H1 (cell line): Measurements from ENCODE around the gene NAP1L2. TPM values are rescaled to one million over a fixed set of nuclear protein-coding genes. Genes with fewer than 3 reads are reported as not detected.
A peak's percentile ranks its signal among the peaks of the same experiment; 100 is the strongest.

Source experiments
- CHD1 ChIP-seq: IDR thresholded peaks from 2 replicates; pipeline ENCODE4 v1.6.1; 2012; ENCODE audit warnings: low read depth, low read length, improper control_type of control experiment
- KDM5A ChIP-seq: fragments of 200-600 bp; IDR thresholded peaks from 2 replicates; pipeline ENCODE4 v1.7.1; 2012; ENCODE audit warnings: mild to moderate bottlenecking, low read length, inconsistent platforms, mixed read lengths
- MAFK ChIP-seq: IDR thresholded peaks from 2 replicates; pipeline ENCODE4 v1.6.1; 2012; ENCODE audit warnings: low read depth, mild to moderate bottlenecking, improper control_type of control experiment, low read length
- POLR2AphosphoS5 ChIP-seq: IDR thresholded peaks from 2 replicates; pipeline ENCODE4 v1.6.1; 2011; ENCODE audit warnings: low read depth, low read length
- RFX5 ChIP-seq: IDR thresholded peaks from 2 replicates; pipeline ENCODE4 v1.6.1; 2011; ENCODE audit warnings: low read depth, low read length, improper control_type of control experiment, borderline replicate concordance
- SIN3A ChIP-seq, 2 experiments: IDR thresholded peaks in 1 of 2; conservative IDR thresholded peaks in 1 of 2; 2 replicates each; pipeline ENCODE4 v1.6.1; 2011 to 2012; ENCODE audit warnings: low read length in 2 of 2, improper control_type of control experiment in 1 of 2, low read depth in 1 of 2, mild to moderate bottlenecking in 1 of 2
- SP1 ChIP-seq: IDR thresholded peaks from 2 replicates; pipeline ENCODE4 v1.6.1; 2011; ENCODE audit warnings: low read depth, low read length
- TBP ChIP-seq: IDR thresholded peaks from 2 replicates; pipeline ENCODE4 v1.6.1; 2011; ENCODE audit warnings: low read depth, low read length, improper control_type of control experiment
- TCF12 ChIP-seq: IDR thresholded peaks from 2 replicates; pipeline ENCODE4 v1.6.1; 2011; ENCODE audit warnings: low read depth, mild to moderate bottlenecking, low read length
- polyA plus RNA-seq, 7 experiments: library from polyadenylated mRNA; depleted of rRNA in 3 of 7; stranded (reverse) in 5 of 7; unstranded in 2 of 7; fragments of >200 nt in 5 of 7; fragments of 200-250 nt in 2 of 7; gene quantifications; 1 replicate in 5 of 7; 2 replicates in 1 of 7; 4 replicates in 1 of 7; pipeline versions ENCODE4 v1.2.1 to v1.2.3, GENCODE V29; 2011 to 2013; ENCODE audit warnings: missing spikeins in 2 of 7, mixed read lengths in 2 of 7
- total RNA-seq: library from RNA; stranded (reverse); fragmentation: NEBNext Ultra II Directional; extraction: Animal tissue kit (Norgen Biotek cat#: 25700); gene quantifications from 2 replicates; pipeline ENCODE4 v1.2.1, GENCODE V29; 2021
- TF ChIP-seq, protein P1 (sequence below), 3 experiments: IDR thresholded peaks; 1 replicate in 2 of 3; 2 replicates in 1 of 3; pipeline versions ENCODE4 v1.5.1 to v1.6.1; 2011; ENCODE audit warnings: low read length in 3 of 3, mild to moderate bottlenecking in 3 of 3, inconsistent platforms in 2 of 3, low read depth in 1 of 3, moderate library complexity in 1 of 3; ENCODE audit not compliant: insufficient read depth in 1 of 3; ENCODE audit errors: control extremely low read depth in 1 of 3

The NAP1L2 gene
- total and polyA plus RNA-seq, 2 of the 8 experiments (the other 6 are each of a cell fraction or from before 2014, with no cell fraction given) = 4.5 to 15.8 TPM

DNA sequence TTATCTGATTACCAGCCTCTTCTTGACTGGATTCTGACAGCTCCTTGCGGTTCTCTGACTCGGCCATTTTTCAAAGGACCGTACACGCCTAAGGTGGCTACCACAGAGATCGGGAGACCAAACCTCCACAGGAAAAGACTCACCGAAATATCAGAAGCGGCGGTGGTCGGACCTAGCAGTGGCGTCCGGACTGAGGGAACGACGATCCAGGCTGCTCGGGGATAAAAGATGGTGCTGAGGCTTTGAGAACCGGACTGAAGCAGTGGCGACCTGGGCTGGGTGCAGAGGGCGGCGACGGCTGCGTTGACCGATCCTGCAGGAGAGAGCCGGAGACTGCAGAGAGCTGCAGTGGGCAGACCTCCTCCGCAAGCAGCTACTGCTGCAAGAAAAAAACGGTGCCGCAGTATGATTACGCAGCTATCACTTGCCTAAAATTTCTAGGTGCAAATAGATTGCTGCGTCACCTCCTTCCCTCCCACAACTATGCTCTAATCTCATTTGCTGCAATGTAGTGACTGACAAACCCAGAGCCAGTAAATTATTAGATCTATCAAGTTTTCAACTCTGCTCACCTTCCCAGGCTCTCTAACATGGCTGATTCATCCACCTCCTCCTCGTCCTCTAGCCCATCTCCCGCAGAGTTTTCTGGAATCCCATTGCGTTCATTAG is at the start of gene NAP1L2 (continued):
- TF ChIP-seq TCF12 (no peak), SP1 (peak; percentile 72), KDM5A (no peak), MAFK (peak; percentile 51; the same call in 1 of the 2 replicates), CHD1 (no peak), RFX5 (no peak), POLR2AphosphoS5 (no peak; the same call in 1 of the 2 replicates), TBP (peak; percentile 65), SIN3A (conservative IDR thresholded peaks at IDR 0.05 in 1 of 2, IDR thresholded peaks at IDR 0.05 in 1 of 2; ENCODE audit: low read depth in 1 of 2, low read length in 2 of 2) (no peak; a peak in 1 of 4 replicates)
- TF ChIP-seq, protein P1, sequence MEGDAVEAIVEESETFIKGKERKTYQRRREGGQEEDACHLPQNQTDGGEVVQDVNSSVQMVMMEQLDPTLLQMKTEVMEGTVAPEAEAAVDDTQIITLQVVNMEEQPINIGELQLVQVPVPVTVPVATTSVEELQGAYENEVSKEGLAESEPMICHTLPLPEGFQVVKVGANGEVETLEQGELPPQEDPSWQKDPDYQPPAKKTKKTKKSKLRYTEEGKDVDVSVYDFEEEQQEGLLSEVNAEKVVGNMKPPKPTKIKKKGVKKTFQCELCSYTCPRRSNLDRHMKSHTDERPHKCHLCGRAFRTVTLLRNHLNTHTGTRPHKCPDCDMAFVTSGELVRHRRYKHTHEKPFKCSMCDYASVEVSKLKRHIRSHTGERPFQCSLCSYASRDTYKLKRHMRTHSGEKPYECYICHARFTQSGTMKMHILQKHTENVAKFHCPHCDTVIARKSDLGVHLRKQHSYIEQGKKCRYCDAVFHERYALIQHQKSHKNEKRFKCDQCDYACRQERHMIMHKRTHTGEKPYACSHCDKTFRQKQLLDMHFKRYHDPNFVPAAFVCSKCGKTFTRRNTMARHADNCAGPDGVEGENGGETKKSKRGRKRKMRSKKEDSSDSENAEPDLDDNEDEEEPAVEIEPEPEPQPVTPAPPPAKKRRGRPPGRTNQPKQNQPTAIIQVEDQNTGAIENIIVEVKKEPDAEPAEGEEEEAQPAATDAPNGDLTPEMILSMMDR (IDR thresholded peaks at IDR 0.05; ENCODE audit: control extremely low read depth in 1 of 3, insufficient read depth in 1 of 3, low read depth in 1 of 3, low read length in 3 of 3) = no peak
